HFFc6 (cell line): ENCODE results near the gene HSPA12A. TPM values are rescaled to one million over a fixed set of nuclear protein-coding genes. Genes with fewer than 3 reads are reported as not detected.

Source experiments
- DNase-seq: peaks from one replicate; pipeline ENCODE4 v3.0.0-alpha.2; 2018
- H3K27ac Mint-ChIP-seq: 2 replicates; pipeline ENCODE4 v1.8.0; 2020; ENCODE audit warnings: mild to moderate bottlenecking, mixed read lengths
- H3K27me3 Mint-ChIP-seq: 2 replicates; pipeline ENCODE4 v1.8.0; 2021; ENCODE audit warnings: mild to moderate bottlenecking, moderate library complexity, mixed read lengths; ENCODE audit not compliant: insufficient read depth
- H3K36me3 Mint-ChIP-seq: 2 replicates; pipeline ENCODE4 v1.8.0; 2021; ENCODE audit warnings: low read depth, mixed read lengths
- H3K4me1 Mint-ChIP-seq: 2 replicates; pipeline ENCODE4 v1.8.0; 2020; ENCODE audit warnings: low read depth, mixed read lengths
- H3K4me3 Mint-ChIP-seq: 2 replicates; pipeline ENCODE4 v1.8.0; 2020; ENCODE audit warnings: mild to moderate bottlenecking, moderate library complexity, mixed read lengths
- H3K9me3 Mint-ChIP-seq: 2 replicates; pipeline ENCODE4 v1.8.0; 2020; ENCODE audit warnings: mild to moderate bottlenecking, mixed read lengths
- CTCF ChIP-seq: fragments of 200-600 bp; sonication (generic); IDR thresholded peaks from 2 replicates; pipeline ENCODE4 v1.5.0; 2021; ENCODE audit warnings: antibody characterized with exemption, mild to moderate bottlenecking
- total RNA-seq, 6 experiments: library from RNA; stranded (reverse); fragmentation: NEBNext Ultra II Directional; extraction: Animal tissue kit (Norgen Biotek cat#: 25700); gene quantifications; 2 replicates in 1 of 6; 3 replicates in 5 of 6; pipeline ENCODE4 v1.2.3, GENCODE V29; 2021

HSPA12A gene
- total RNA-seq, 6 experiments from 2014 or later: 16.6 to 19.4 (median 17.7) TPM

- Mint-ChIP-seq H3K4me1 (peaks cover 35% of the 10 kb centered on the region), H3K9me3 (no peaks in the 10 kb centered on the region), H3K36me3 (no peaks in the 10 kb centered on the region), H3K27me3 (peaks cover 1% of the 10 kb centered on the region), H3K27ac (no peak overlapping the region), H3K4me3 (no peak overlapping the region)
- no peak for DNase-seq
- TF ChIP-seq CTCF: no peak
These were observed 32.4 kb upstream of the HSPA12A start for GRCh38 chr10:116774728-116775151.

DNA sequence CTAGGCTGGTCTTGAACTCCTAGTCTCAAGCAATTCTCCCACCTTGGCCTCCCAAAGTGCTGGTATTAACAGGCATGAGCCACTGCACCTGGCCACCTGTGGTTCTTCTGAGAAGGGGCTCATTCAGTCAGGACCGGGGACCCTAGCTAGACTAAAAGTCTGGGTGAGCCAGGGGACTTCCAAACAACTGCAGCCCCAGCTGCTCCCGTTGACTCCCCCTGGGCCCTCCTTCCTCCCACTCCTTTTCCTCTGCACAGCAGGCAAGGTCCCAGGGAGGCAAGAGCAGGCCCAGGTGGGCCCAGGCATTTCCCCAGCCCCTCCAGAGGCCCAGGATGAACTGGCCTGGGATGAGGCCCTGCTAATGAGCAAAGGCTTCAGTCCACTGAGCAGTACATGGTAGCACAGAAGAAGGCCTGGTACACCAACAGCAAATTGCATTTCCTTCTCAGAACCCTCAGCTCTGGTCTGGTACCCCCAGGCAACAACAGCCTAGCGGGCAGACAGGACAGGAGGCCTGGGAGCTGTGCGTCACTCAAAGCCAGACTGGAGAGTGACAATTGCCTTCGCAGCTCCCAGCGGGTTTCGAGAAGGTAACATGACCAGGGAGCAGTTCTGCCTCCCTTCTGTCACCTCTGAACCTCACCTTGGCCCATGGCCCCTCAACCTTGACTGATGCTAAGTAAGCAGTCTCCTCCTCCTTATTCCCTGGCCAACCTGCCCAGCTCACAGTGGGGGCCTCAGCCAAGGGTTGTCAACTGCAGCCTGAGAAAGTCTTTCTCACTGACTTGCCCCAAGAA lies 30.7 kb upstream of the HSPA12A start:
- no peaks in the 10 kb centered on the region; the same call in 1 of the 2 replicates for H3K27me3 Mint-ChIP-seq
- TF ChIP-seq CTCF: no peak
- peaks cover 41% of the 10 kb centered on the region for H3K4me1 Mint-ChIP-seq
- no peak for DNase-seq
- H3K4me3 Mint-ChIP-seq: no peak overlapping the region
- H3K36me3 Mint-ChIP-seq: no peaks in the 10 kb centered on the region
- no peak overlapping the region; the same call in 1 of the 2 replicates for H3K27ac Mint-ChIP-seq
- H3K9me3 Mint-ChIP-seq: no peaks in the 10 kb centered on the region

DNA sequence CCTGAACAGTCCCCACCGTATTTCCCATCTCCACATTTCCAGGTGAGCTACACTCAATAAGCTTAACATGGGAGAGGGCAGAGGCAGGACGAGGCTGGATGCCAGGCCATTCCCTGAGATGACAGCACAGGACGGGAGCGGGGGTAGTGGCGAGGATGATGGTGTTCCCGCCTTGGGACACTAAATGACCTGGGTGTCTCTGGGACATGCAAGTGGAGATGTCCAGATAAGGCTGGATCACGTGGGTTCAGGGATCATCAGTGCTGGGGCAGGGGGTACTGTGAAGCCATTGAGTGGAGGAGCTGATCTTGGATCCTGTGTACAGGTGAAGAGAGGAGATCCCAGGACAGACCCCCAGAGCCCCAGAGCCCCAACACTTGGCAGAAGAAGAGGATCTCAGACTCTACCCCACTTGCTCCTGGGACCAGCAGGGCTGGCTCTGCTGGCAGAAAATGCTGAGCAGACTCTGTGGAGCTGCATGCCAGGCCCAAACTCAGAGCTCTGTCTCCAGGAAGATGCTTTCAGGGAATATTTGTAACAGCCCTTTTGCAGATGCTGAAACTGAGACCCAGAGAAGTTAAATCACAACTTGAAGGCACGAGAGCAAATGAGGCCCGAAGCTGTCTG lies 29.7 kb upstream of the HSPA12A start:
- peak overlapping the region; percentile 96 for H3K27ac Mint-ChIP-seq
- no peaks in the 10 kb centered on the region for H3K36me3 Mint-ChIP-seq
- no peak for TF ChIP-seq CTCF
- H3K9me3 Mint-ChIP-seq: no peaks in the 10 kb centered on the region
- no peak overlapping the region for H3K4me3 Mint-ChIP-seq
- H3K27me3 Mint-ChIP-seq: no peaks in the 10 kb centered on the region
- H3K4me1 Mint-ChIP-seq: peaks cover 52% of the 10 kb centered on the region
- no peak for DNase-seq

GRCh38 chr10:116771101-116771958 lies 29.0 kb upstream of the HSPA12A start:
- Mint-ChIP-seq H3K27ac (peak overlapping the region; percentile 96), H3K36me3 (no peaks in the 10 kb centered on the region), H3K4me3 (peak overlapping the region; percentile 50; the same call in 1 of the 2 replicates), H3K4me1 (peaks cover 59% of the 10 kb centered on the region), H3K9me3 (no peaks in the 10 kb centered on the region), H3K27me3 (no peaks in the 10 kb centered on the region)
- no peak for TF ChIP-seq CTCF
- DNase-seq: peak; percentile 87

GRCh38 chr10:116770281-116770680 lies 27.9 kb upstream of the HSPA12A start:
- Mint-ChIP-seq H3K27ac (peak overlapping the region; percentile 96), H3K9me3 (no peaks in the 10 kb centered on the region), H3K27me3 (peaks cover under 1% of the 10 kb centered on the region; the same call in 1 of the 2 replicates), H3K36me3 (no peaks in the 10 kb centered on the region), H3K4me3 (no peak overlapping the region), H3K4me1 (peaks cover 60% of the 10 kb centered on the region)
- no peak for TF ChIP-seq CTCF
- DNase-seq: no peak
